ENCODE data around the gene WWTR1.

The WWTR1 gene

GRCh38 chr3:149567381-149567780 lies 90.4 kb downstream of the WWTR1 start:
- DNase-seq (ENCODE audit: low spot score), result no peak

GRCh38 chr3:149566292-149566975 lies 91.4 kb downstream of the WWTR1 start:
- no peak for DNase-seq (ENCODE audit: low spot score)

GRCh38 chr3:149564079-149564478 lies 93.7 kb downstream of the WWTR1 start:
- no peak for DNase-seq (ENCODE audit: low spot score)

DNA sequence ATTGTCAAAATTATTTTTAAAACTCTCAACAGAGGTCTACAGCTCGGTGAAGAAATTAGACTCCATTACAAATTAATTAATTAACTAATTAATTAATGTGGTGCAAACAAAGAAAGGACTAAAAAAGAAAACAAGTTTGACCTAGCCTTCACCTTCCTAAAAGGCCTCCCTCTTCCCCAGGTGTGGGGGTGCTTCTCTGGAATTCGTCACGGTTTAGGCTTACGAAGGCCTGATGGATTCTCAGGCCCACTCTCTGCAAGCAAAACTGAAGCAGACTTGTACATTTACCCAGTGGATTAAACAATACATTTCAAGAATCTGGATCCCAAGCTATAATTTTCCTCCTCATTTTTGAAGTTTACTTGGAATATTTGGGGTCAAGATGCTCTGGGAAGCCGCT lies 94.7 kb downstream of the WWTR1 start:
- no peak for DNase-seq (ENCODE audit: low spot score)

DNA sequence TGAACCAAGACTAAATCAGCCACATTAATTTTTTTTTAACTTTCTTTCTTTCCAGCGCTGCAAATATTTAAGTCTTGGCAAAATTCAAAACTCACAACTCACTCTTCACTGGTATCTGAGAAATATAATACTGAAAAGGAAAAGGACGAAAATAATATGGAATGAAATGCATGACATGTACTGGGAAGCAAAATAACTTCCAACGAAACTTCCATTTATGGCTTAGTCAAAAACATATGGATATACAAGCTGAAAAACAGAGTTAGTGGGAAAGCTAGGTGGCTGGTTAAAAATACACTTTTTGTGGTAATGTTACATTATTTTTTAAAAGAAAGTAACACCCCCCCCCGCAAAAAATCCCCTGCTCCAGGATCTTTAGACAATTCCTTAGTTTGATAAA lies 97.2 kb downstream of the WWTR1 start:
- no peak for DNase-seq (ENCODE audit: low spot score)

DNA sequence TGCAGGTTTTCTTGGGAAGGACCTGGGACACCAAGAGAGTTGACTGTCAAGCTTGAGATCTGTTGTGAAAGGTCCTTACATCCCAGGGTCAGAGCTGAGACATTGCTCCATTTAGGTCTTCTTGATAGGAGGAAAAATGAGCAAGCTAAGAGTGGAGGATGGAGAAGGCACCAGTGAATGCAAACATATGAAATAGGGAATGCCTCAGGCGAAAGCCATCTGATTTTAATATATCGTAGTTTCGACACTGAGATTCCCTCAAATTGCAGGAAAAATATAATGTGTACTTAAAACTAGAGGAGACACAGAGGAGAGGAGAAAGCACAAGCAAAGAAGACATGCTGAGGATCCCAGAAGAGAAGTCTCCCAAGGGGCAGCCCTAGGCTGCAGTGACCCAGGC lies 97.8 kb downstream of the WWTR1 start:
- DNase-seq (ENCODE audit: low spot score), result no peak

DNA sequence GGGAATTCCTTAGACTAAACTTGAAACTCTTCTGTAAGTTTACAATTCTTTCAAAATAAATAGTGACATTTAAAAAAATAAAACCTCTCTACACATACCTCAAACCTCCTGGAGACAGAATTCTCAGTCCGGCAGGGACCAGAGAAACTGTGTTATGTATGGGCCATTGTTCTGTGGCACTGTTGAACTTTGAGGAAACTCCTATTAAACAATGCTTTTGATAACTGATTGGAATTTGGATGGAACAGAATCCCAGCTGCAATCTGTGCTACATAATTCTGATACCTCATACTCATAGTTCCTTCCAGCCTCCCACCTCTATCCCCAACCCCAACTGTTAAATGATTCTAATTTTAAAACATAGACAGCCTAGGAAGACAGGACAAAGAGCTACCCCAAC lies 98.3 kb downstream of the WWTR1 start:
- no peak for DNase-seq (ENCODE audit: low spot score)

GRCh38 chr3:149555927-149556326 lies 101.9 kb downstream of the WWTR1 start:
- DNase-seq (ENCODE audit: low spot score), result no peak

DNA sequence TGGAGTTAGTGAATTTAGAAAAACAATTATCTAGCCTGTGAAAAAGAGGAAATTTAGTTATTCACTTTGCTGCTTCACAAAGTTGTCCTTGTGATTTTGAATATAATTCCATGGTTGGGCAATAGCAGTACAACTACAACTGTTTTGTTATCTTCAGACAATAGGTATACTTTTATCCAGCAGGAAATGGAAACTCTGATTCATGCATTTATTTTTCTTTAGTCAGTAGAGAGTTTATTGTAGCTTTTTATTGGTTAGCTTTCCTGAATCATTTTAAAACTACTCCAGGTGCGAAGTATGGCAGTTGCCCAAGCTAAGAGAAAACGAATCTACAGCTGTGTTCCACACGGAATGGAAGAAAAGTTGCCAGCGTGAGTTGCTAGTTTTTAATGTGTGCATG lies 103.0 kb downstream of the WWTR1 start:
- DNase-seq (ENCODE audit: low spot score), result no peak

DNA sequence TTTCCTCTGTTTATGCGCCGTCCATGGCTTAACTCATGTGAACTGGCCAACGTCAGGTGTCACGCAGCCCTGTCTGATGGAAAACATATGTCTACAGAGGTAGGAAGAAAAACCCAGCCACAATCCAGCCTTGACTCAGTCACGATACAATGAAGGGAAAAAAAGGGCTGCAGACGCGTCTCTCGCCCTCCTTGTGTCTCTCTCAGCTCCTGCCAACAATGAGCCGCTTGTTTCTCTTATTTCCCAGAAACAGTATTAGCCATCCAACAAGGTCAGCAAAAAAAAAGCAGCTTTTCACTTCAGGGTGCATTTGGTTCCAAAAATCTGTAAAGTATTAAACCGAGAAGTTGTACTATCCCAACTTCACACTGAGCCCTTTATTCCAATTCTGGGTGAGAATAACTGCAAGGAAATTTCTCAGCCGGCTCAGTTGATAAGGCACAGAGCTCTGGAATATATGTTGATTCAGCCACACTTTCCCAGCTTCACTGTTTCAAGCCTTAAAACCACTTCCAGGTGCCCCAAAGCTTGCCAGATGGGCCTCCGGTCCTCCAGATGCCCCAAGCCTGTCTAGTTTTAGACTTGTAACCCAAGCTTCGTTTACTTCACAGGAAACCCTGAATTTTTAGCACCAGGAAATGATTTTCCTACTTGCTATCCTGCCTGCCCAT lies 103.9 kb downstream of the WWTR1 start:
- DNase-seq (ENCODE audit: low spot score), result no peak

DNA sequence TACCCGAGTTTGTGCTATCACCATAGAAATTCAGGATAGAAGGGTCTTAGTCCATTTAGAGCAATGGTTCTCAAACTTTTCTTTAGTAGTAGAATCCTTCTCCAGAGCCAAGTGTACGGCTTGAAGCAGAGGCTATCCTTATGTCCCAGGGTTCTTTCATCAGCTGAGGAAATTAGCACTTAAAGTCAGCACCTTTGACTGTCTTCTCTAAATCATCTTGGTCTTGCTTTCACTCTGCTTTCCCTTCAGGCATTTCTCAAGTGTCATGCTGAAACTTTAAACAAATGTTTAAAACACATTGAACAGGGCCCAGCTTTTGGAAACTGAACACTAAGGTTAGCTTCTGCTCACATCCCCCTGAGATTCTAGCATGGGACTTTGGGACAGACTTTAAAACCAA lies 105.1 kb downstream of the WWTR1 start:
- no peak for DNase-seq (ENCODE audit: low spot score)

- DNase-seq (ENCODE audit: low spot score), result no peak
Measured at GRCh38 chr3:149551500-149551899, 106.3 kb downstream of the WWTR1 start.

- DNase-seq (ENCODE audit: low spot score), result no peak
Measured at GRCh38 chr3:149548669-149549065, 109.2 kb downstream of the WWTR1 start.

DNA sequence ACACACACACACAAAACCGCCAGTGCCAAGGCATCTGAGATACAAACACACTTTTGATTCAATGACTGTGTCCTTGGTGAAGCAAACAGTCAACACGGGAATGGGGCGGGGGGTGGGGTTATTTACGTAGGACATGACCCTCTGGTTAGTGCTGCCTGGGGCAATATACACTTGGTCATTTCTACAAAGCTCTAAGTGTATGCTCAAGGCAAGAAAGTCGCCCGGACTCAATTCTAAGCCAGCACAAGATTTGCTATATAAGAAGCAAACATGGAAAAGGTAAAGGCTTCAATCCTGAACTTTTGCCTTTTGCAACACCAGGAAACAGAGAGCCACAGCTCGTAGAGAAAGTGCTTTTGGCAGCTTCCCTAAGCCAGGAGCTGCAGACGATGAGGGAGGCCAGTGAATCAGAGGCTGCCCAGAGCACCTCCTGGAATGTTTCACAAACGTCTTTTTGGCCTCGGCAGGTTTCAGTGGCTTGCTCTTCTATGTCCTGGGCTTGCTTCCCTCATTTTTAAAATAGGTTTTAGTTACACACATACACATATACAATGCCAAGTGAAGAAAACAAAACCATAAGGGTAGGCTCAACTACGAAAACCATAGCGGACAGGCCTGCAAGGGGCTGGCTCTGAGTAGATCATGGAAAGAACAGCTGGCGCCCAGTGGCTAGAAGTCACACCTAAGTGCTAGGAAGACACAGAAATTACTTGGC lies 109.7 kb downstream of the WWTR1 start:
- no peak for DNase-seq (ENCODE audit: low spot score)

GRCh38 chr3:149547413-149547812 lies 110.4 kb downstream of the WWTR1 start:
- DNase-seq (ENCODE audit: low spot score), result no peak

- DNase-seq (ENCODE audit: low spot score), result no peak
Measured at GRCh38 chr3:149545049-149545448, 112.8 kb downstream of the WWTR1 start.

DNA sequence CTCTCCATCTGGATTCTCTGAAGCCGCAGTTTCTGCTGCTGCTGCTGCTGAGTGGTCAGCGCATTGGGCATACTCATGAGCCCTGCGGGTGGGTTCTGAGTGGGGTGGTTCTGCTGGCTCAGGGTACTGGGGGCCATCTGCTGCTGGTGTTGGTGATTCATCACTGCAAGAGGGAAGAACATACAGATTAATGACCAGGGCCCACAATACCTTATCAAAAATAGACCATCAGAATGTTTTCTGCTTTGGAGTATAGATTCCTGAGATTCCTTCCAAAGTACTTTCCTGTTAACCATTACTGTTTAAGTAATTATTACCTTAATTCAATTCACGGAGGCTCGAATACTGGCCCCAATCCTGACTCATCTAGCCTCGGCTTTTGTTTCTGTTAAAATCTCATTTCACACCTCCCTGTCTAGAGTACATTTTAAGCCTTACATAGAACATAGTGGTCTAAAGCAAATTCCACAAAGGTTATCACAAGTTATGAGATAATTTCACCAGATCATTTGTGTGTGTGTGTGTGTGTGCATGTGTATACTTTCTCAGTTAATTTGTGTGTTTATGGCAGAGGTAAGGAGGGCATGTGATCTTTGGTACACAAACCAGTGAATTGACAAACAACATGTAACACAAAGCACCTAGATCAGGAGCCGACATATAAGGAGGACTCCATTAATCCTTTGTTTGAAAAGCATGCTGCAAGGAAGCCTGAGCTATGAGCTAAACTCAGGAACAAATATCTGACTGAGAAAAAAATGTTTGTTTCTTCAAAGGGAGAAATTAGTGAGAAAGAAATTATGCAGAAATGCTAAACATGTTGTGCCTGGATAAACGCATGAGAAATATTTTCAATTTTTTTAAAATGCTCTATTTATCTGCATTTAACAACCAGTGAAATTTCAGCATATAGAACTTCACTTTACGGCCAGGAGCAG lies 115.2 kb downstream of the WWTR1 start:
- no peak for DNase-seq (ENCODE audit: low spot score)

DNA sequence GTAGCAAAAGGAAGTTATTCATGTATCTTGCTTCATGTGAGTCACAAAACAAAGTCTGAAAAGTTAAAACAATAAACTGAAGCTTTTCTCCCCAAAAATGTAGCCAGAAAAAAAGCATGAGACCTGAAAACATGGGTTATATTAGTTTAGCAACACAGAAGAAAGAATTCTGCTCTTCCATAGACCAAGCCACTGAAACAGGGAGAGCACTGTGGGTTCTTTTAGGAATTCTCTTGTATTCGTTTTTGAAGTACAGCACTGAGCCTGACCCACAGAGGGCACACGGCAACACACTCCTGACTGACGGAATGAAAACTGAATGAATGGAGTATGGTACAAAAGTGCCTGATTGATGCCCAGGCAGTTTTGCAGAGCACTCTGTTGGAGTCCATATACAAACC lies 116.7 kb downstream of the WWTR1 start:
- no peak for DNase-seq (ENCODE audit: low spot score)

DNA sequence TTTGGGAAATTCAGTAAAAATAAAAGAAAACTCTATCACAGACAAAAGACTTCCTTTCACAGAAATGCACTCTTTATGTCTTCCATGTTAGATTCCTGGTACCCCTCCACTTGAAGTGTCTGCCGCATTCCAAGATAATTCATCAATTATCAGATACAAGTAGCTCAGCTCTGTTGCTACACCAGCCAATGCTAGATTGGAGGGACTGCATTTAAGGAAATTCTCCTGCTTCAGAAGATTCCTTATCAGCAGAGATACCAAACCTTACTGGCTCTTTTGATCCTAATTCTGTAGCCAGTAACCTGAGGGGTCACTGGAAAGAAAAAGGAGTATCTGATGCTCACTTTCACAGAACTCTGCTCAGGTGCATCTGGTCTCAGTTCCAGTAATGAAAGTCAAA lies 119.5 kb downstream of the WWTR1 start:
- no peak for DNase-seq (ENCODE audit: low spot score)

DNA sequence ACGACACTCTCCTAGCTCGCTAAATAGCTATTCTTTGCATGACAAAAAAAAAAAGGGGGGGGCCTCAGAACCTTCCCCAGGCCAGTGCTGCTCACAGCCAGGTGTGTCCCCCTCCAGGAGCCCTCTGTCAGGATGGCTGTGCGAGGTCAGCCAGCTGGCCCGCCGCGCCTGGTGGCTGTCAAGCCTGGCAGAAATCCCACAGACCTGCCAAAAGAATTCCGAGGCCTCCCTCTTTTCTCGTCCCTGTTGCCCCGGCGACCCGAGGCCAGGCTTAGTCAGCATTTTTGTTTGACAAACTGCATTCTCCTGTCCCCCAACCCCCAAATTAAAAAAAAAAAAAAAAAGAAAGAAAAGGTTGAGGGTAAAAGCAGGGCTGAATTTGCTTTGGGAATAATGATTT lies 121.4 kb downstream of the WWTR1 start:
- DNase-seq (ENCODE audit: low spot score), result no peak

GRCh38 chr3:149535333-149535685 lies 122.5 kb downstream of the WWTR1 start:
- no peak for DNase-seq (ENCODE audit: low spot score)

DNA sequence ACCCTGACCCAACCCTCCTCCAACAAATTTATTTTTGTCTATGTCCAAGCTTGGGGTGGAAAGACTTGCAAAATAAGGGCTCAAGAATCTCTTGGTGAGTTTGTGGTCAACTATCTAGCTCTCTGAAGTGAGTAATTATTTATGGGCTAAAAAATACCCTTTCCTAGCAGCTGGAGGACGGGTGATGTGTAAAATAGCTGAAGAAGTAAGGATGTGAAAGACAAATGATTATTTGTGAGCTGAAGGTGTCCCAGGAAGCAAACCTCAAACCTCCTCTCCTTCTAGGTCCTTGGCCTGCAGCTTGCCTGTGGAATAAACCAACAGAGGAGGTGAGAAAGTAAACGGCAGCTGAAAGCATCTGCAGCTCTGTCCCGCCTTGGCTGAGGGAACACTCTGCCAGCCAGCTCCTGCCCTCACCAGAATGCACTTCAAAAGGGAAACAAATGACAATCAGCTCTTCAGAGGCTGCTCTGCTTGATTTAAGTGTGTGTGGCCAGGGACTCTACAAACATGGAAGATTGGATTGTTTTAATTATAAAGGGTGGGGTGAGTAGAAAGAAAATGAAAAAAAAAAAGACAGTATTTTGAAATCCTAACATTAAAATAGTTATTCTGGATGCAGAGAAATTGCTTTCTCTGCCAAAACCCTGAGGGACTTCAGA lies 123.0 kb downstream of the WWTR1 start:
- no peak for DNase-seq (ENCODE audit: low spot score)

Data from hematopoietic multipotent progenitor cell treated with erythropoietin and hydrocortisone succinate and interleukin-3 and kit ligand, for 15 days (in vitro differentiated cells).